A673 (cell line): ENCODE results near the gene ARHGAP26. TPM values are rescaled to one million over a fixed set of nuclear protein-coding genes. Genes with fewer than 3 reads are reported as not detected.
A peak's percentile ranks its signal among the peaks of the same experiment; 100 is the strongest.
"Not testable (repeated sequence)": the region's sequence is repeated elsewhere in the genome, so short reads cannot be mapped to it uniquely, and the experiment has no call there.

ENCODE experiments used
- BruUV-seq: library from RNA; stranded (reverse); fragments of 400-500 nt; replicated peaks from 2 replicates; lab custom pipeline; 2021; lab: Mats Ljungman, UMichigan
- CTCF ChIA-PET: fragments of 300-600 bp; sonication (Branson Sonifier 250); formaldehyde crosslinking; loops from one replicate; lab custom pipeline; 2022; ENCODE audit warnings: antibody characterized with exemption; lab: Charles Lee
- POLR2A ChIA-PET: fragments of 300-600 bp; sonication (Branson Sonifier 250); formaldehyde crosslinking; loops from one replicate; lab custom pipeline; 2022; ENCODE audit warnings: antibody characterized with exemption; ENCODE audit not compliant: low non-redundant PET; lab: Charles Lee
- DNase-seq: peaks from one replicate; pipeline ENCODE4 v3.0.0-alpha.2; 2015; ENCODE audit warnings: low spot score
- H3K27ac ChIP-seq: fragments of 200-600 bp; sonication (generic); 2 replicates; pipeline ENCODE4 v1.5.1; 2016; ENCODE audit warnings: mixed run types, low read depth, mild to moderate bottlenecking, mixed read lengths, antibody characterized with exemption, low read length; ENCODE audit not compliant: poor library complexity, severe bottlenecking
- H3K27me3 ChIP-seq: fragments of 200-600 bp; sonication (generic); replicated peaks from 2 replicates; pipeline ENCODE4 v1.6.1; 2017; ENCODE audit warnings: mixed run types, low read depth, mild to moderate bottlenecking, mixed read lengths, antibody characterized with exemption, low read length; ENCODE audit not compliant: insufficient read depth, poor library complexity
- H3K36me3 ChIP-seq: fragments of 200-600 bp; sonication (generic); 2 replicates; pipeline ENCODE4 v1.6.1; 2016; ENCODE audit warnings: mixed run types, mild to moderate bottlenecking, mixed read lengths, antibody characterized with exemption, low read length; ENCODE audit not compliant: insufficient read depth, poor library complexity, severe bottlenecking
- H3K4me1 ChIP-seq: fragments of 200-600 bp; sonication (generic); 2 replicates; pipeline ENCODE4 v1.6.1; 2017; ENCODE audit warnings: mixed run types, mild to moderate bottlenecking, mixed read lengths, antibody characterized with exemption, low read length; ENCODE audit not compliant: insufficient read depth, poor library complexity, severe bottlenecking
- H3K4me3 ChIP-seq: fragments of 200-600 bp; sonication (generic); 2 replicates; pipeline ENCODE4 v1.5.1; 2016; ENCODE audit warnings: low read depth, mixed run types, mild to moderate bottlenecking, mixed read lengths, low read length; ENCODE audit not compliant: poor library complexity, severe bottlenecking
- H3K9me3 ChIP-seq: fragments of 200-600 bp; sonication (generic); 2 replicates; pipeline ENCODE4 v1.6.1; 2016; ENCODE audit warnings: mixed run types, low read depth, mild to moderate bottlenecking, mixed read lengths, antibody characterized with exemption, low read length; ENCODE audit not compliant: poor library complexity, severe bottlenecking
- CTCF ChIP-seq: fragments of 300-800, 200-600 bp; sonication (generic); conservative IDR thresholded peaks from 2 replicates; pipeline ENCODE4 v1.5.1; 2017; ENCODE audit warnings: low read depth, mild to moderate bottlenecking, antibody characterized with exemption, low read length, moderate library complexity, mixed read lengths
- EZH2 ChIP-seq: fragments of 200-600 bp; sonication (generic); IDR thresholded peaks from 2 replicates; pipeline ENCODE4 v1.6.1; 2017; ENCODE audit warnings: borderline replicate concordance, low read depth, mild to moderate bottlenecking, mixed read lengths, antibody characterized with exemption, low read length; ENCODE audit not compliant: poor library complexity, severe bottlenecking
- intact Hi-C: fragments of 100-400 bp; cut with micrococcal nuclease; formaldehyde crosslinking; loops from one replicate; pipeline ENCODE4 v1.10.0; 2022; ENCODE audit not compliant: unreplicated experiment
- total RNA-seq: library from RNA; stranded (reverse); gene quantifications from 2 replicates; pipeline ENCODE4 v1.2.3, GENCODE V29; 2021

Gene ARHGAP26
- total RNA-seq, 1 experiment from 2014 or later = 25.5 TPM

- DNase-seq, H3K4me3 ChIP-seq, H3K27ac ChIP-seq, H3K9me3 ChIP-seq, BruUV-seq, CTCF ChIA-PET, POLR2A ChIA-PET, H3K36me3 ChIP-seq, H3K27me3 ChIP-seq, H3K4me1 ChIP-seq: not testable (repeated sequence)
- TF ChIP-seq CTCF = peak; percentile 47
- intact Hi-C loops = loop anchor here (2.0 kb wide), 1 partner anchor 43 kb away; no protein-coding TSS in a partner anchor
These were observed 195.3 kb downstream of the ARHGAP26 start for GRCh38 chr5:142965258-142966120.

GRCh38 chr5:142966121-142966420 is 195.9 kb downstream of the ARHGAP26 start:
- no TSS peak for BruUV-seq
- POLR2A ChIA-PET = no interaction called here

GRCh38 chr5:142969186-142969585 is 199.0 kb downstream of the ARHGAP26 start:
- POLR2A ChIA-PET = no interaction called here
- CTCF ChIA-PET = no interaction called here
- no peak for DNase-seq
- intact Hi-C loops = no loop called here
- Histone ChIP-seq H3K4me1 (peaks cover 23% of the 10 kb centered on the region), H3K27ac (no peak overlapping the region), H3K27me3 (no peaks in the 10 kb centered on the region), H3K4me3 (no peak overlapping the region), H3K9me3 (no peaks in the 10 kb centered on the region), H3K36me3 (no peaks in the 10 kb centered on the region)
- TF ChIP-seq CTCF (no peak), EZH2 (no peak)
- no TSS peak for BruUV-seq

More at GRCh38 chr5:142966121-142966420, 195.9 kb downstream of the ARHGAP26 start:
- Histone ChIP-seq H3K27me3 (no peaks in the 10 kb centered on the region), H3K9me3 (no peaks in the 10 kb centered on the region), H3K27ac (no peak overlapping the region), H3K4me3 (no peak overlapping the region), H3K36me3 (no peaks in the 10 kb centered on the region), H3K4me1 (peaks cover 2% of the 10 kb centered on the region)
- intact Hi-C loops = no loop called here
- CTCF ChIA-PET = no interaction called here
- no peak for TF ChIP-seq EZH2
- no peak for TF ChIP-seq CTCF
- DNase-seq = no peak
